Measurements from ENCODE around the gene GSG1L.

The GSG1L gene

GRCh38 chr16:27840311-27841060 is 223.0 kb downstream of the GSG1L start:
- DNase-seq = no peak

- no peak for DNase-seq
Observed at GRCh38 chr16:27839419-27839818, 224.1 kb downstream of the GSG1L start.

GRCh38 chr16:27838536-27839175 is 224.9 kb downstream of the GSG1L start:
- DNase-seq = no peak

- DNase-seq = no peak
Observed at GRCh38 chr16:27829975-27830374, 233.5 kb downstream of the GSG1L start.

- DNase-seq = no peak
Observed at GRCh38 chr16:27828671-27829070, 234.8 kb downstream of the GSG1L start.

- DNase-seq = no peak
Observed at GRCh38 chr16:27827765-27828164, 235.7 kb downstream of the GSG1L start.

- DNase-seq = no peak
Observed at GRCh38 chr16:27826893-27827289, 236.6 kb downstream of the GSG1L start.

- DNase-seq = no peak
Observed at GRCh38 chr16:27826081-27826892, 237.2 kb downstream of the GSG1L start.

GRCh38 chr16:27824786-27825185 is 238.7 kb downstream of the GSG1L start:
- DNase-seq = no peak

- DNase-seq = no peak
Observed at GRCh38 chr16:27824006-27824405, 239.5 kb downstream of the GSG1L start.

GRCh38 chr16:27823421-27823820 is 240.1 kb downstream of the GSG1L start:
- no peak for DNase-seq

- no peak for DNase-seq
Observed at GRCh38 chr16:27822996-27823395, 240.5 kb downstream of the GSG1L start.

- no peak for DNase-seq
Observed at GRCh38 chr16:27822529-27822928, 241.0 kb downstream of the GSG1L start.

GRCh38 chr16:27820646-27821345 is 242.7 kb downstream of the GSG1L start:
- DNase-seq = no peak

- no peak for DNase-seq
Observed at GRCh38 chr16:27819881-27820610, 243.5 kb downstream of the GSG1L start.

- DNase-seq = no peak
Observed at GRCh38 chr16:27819356-27819755, 244.2 kb downstream of the GSG1L start.

- no peak for DNase-seq
Observed at GRCh38 chr16:27818246-27818645, 245.3 kb downstream of the GSG1L start.

GRCh38 chr16:27817038-27817437 is 246.5 kb downstream of the GSG1L start:
- DNase-seq = no peak

GRCh38 chr16:27816561-27816960 is 247.0 kb downstream of the GSG1L start:
- DNase-seq = no peak

- no peak for DNase-seq
Observed at GRCh38 chr16:27813591-27813990, 249.9 kb downstream of the GSG1L start.

GRCh38 chr16:27811881-27812280 is 251.6 kb downstream of the GSG1L start:
- DNase-seq = no peak

- DNase-seq = no peak
Observed at GRCh38 chr16:27806986-27807385, 256.5 kb downstream of the GSG1L start.

Data from stimulated activated CD4-positive, alpha-beta T cell treated with anti-CD3 and anti-CD28 coated beads, Interleukin-4, amount 100 ng/mL, for 24 hours (primary cell).